ENCODE data around the gene PTPRN2. TPM values are rescaled to one million over a fixed set of nuclear protein-coding genes. Genes with fewer than 3 reads are reported as not detected.

The PTPRN2 gene
- total and polyA plus RNA-seq, 8 donors: 12.2 to 49.2 (median 31.8) TPM

DNA sequence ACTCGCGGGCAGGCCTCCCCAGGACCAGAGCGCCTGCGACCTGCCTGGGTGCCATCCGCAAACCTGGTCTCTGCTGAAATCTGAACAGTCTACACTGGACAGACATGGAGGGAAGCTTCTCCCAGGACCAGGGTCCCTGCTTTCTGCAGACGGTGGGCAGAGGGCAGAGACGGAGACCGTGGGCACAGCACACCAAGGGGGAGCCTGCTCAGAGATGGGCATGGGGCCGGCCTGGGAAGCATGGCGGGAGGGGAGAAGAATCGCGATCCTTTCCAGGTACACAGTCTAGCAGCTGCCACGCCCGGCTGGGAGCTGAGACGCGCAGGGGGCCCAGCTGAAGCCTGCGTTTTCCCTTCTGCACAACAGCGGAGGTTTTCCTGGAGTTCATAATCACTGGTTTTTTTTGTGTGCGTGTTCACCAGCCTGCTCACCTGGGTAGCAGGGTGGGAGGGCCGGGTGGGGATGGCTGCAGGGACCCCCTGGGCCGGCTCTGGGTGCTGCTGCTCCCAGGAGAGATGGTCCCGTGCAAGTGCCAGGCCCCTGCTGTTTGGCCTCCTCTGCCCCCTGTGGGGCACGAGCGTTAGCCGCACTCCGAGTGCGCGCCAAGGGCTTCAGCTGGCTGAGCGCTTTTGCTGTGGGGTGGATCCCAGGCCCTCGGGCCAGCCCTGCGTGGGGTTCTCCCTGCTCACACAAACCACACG, 802.0 kb downstream of the PTPRN2 start:
- ATAC-seq: no peak
- Histone ChIP-seq H3K9me3 (no peaks in the 10 kb centered on the region), H3K4me1 (no peaks in the 10 kb centered on the region), H3K27ac (no peak overlapping the region), H3K36me3 (no peaks in the 10 kb centered on the region), H3K4me3 (no peak overlapping the region), H3K27me3 (no peaks in the 10 kb centered on the region)
- peak in 1 of 6 donors; percentile 41 for DNase-seq
- WGBS, 2 donors: 88 to 90% methylated on average over 31 to 32 of the region's 32 CpGs
- TF ChIP-seq, protein P1, sequence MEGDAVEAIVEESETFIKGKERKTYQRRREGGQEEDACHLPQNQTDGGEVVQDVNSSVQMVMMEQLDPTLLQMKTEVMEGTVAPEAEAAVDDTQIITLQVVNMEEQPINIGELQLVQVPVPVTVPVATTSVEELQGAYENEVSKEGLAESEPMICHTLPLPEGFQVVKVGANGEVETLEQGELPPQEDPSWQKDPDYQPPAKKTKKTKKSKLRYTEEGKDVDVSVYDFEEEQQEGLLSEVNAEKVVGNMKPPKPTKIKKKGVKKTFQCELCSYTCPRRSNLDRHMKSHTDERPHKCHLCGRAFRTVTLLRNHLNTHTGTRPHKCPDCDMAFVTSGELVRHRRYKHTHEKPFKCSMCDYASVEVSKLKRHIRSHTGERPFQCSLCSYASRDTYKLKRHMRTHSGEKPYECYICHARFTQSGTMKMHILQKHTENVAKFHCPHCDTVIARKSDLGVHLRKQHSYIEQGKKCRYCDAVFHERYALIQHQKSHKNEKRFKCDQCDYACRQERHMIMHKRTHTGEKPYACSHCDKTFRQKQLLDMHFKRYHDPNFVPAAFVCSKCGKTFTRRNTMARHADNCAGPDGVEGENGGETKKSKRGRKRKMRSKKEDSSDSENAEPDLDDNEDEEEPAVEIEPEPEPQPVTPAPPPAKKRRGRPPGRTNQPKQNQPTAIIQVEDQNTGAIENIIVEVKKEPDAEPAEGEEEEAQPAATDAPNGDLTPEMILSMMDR (IDR thresholded peaks at IDR 0.05): no peak
- no peak for FAIRE-seq
- intact Hi-C loops (cut with DNase I): no loop called here

DNA sequence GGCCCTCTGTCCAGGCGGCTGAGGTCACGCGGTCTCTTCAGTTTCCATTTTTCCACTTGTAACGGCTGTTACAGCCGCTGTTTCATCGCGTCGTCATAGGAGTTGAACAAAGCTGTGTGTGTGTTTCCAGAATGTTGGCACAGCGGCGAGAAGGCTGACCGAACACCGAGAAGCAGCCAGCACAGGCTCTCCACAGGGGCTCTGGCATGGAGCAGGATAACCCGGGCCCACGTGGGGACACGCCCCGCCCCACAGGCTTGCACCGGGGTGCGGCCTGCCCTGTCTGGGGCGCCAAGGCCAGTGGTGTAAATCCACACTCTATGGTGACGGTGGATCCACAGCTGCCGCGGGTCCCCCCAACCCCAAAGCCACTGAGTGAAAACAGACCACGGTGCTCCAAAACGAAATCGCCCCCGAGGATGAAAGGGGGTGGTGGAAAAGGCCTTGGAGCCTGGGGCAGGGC, 802.6 kb downstream of the PTPRN2 start:
- TF ChIP-seq, protein P1 (IDR thresholded peaks at IDR 0.05): no peak
- Histone ChIP-seq H3K4me1 (no peaks in the 10 kb centered on the region), H3K4me3 (no peak overlapping the region), H3K27ac (no peak overlapping the region), H3K27me3 (no peaks in the 10 kb centered on the region), H3K9me3 (no peaks in the 10 kb centered on the region), H3K36me3 (no peaks in the 10 kb centered on the region)
- FAIRE-seq (no peak), DNase-seq (peak in 1 of 6 donors; percentile 37), ATAC-seq (no peak)
- intact Hi-C loops (cut with DNase I): no loop called here
- 90 to 91% methylated on average over 26 of the region's 26 CpGs for WGBS, 2 donors

GRCh38 chr7:157784041-157784835, 803.4 kb downstream of the PTPRN2 start:
- FAIRE-seq (no peak), ATAC-seq (no peak), DNase-seq (peak in 1 of 6 donors; percentile 34)
- TF ChIP-seq, protein P1 (IDR thresholded peaks at IDR 0.05): no peak
- 81 to 82% methylated on average over 27 of the region's 27 CpGs for WGBS, 2 donors
- H3K4me3 ChIP-seq: no peak overlapping the region
- no peaks in the 10 kb centered on the region for H3K4me1 ChIP-seq
- no peaks in the 10 kb centered on the region for H3K36me3 ChIP-seq
- H3K27ac ChIP-seq: no peak overlapping the region
- no peaks in the 10 kb centered on the region for H3K9me3 ChIP-seq
- intact Hi-C loops (cut with DNase I): no loop called here
- H3K27me3 ChIP-seq: no peaks in the 10 kb centered on the region

DNA sequence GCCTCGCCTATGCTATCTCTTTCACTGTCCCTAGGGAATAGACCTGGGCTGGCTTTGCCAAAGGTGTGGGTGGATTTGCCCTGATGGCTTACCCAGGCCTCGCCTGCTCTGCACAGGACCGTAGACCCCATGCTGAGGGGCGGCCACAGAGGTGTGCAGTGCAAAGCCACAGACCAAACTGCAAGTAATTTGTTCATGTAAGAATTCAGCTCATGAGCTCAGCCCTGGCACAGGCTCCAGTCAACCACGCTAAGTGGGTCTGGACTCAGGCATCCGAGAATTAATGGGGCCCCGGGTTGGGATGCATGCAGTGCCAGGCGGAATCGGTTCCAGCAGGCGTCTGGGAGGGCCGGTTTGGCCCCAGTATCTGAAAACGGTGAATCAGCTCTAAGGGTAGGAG, 805.6 kb downstream of the PTPRN2 start:
- Histone ChIP-seq H3K4me3 (no peak overlapping the region), H3K36me3 (no peaks in the 10 kb centered on the region), H3K27me3 (no peaks in the 10 kb centered on the region), H3K9me3 (no peaks in the 10 kb centered on the region), H3K4me1 (no peaks in the 10 kb centered on the region), H3K27ac (no peak overlapping the region)
- DNase-seq (peak in 1 of 6 donors; percentile 37), FAIRE-seq (no peak), ATAC-seq (no peak)
- TF ChIP-seq, protein P1 (IDR thresholded peaks at IDR 0.05): no peak
- whole genome bisulfite sequencing, 2 donors: 90 to 91% methylated on average over 12 of the region's 12 CpGs
- intact Hi-C loops (cut with DNase I): no loop called here
